GM12801 (cell line): Measurements from ENCODE around the gene NR1D2.

ENCODE experiments used
- CTCF ChIP-seq: IDR thresholded peaks from one replicate; pipeline ENCODE4 v1.5.1; 2011; ENCODE audit warnings: control low read depth; ENCODE audit not compliant: insufficient read length; ENCODE audit errors: extremely low read depth

NR1D2 gene

DNA sequence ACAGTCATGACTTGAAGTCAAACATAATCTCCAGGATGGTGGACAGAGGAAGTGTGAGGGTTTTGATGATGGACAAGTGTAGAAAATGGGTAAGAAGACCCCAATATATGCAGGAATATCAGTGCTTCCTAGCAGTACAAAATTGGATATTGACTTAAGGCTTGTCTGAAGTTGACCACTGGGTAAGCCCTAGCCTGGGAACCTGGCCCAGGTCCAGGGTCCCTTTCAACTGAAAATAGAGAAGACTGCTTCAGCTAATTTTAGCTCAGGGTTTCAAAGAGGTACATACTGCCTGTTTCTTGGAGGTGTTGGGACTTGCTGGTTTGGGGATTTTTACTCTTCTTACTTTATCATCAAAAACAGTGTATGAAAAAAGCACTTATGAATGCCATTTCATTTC is 4.7 kb downstream of the NR1D2 start:
- no peak for TF ChIP-seq CTCF

- no peak for TF ChIP-seq CTCF
Measured at GRCh38 chr3:23950293-23950692, 5.2 kb downstream of the NR1D2 start.

DNA sequence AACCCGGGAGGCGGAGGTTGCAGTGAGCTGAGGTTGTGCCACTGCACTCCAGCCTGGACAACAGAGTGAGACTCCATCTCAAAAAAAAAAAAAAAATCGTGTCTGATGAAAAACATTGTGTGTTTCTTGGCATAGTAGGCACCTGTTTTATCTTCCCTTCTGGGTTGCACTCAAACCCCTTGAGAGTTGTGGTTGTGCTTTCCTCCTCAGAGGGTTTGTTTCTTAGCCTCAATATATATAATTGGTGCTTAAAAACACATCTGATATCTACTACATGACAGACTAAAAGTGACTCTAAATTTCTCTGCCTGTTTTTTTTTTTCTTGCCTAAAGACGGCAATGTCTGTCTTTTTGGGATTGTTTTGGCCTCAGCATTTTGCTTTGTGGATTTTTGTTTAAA is 7.6 kb downstream of the NR1D2 start:
- TF ChIP-seq CTCF: no peak

DNA sequence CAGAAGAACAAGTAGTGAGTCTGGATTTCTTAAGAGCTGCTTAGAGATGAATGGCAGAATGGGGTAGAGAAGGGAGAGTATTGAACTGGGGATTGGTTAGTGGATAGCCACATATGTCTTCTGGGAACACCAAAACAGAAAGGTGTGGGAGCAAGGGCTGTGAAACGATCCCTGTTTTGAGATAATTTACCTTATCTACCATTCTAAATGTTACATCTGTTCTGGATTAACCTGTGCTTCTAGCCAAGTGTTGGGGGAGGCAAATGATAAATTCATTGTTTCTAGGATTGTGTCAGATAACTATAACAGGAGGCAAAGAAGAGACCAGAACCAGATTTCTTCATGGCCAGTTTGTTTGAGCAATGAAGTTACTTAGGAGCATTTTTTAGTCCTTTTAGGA is 8.4 kb downstream of the NR1D2 start:
- no peak for TF ChIP-seq CTCF

GRCh38 chr3:23954144-23954543 is 9.1 kb downstream of the NR1D2 start:
- TF ChIP-seq CTCF: no peak

- no peak for TF ChIP-seq CTCF
Measured at GRCh38 chr3:23956701-23957100, 11.6 kb downstream of the NR1D2 start.

GRCh38 chr3:23959135-23959900 is 14.2 kb downstream of the NR1D2 start:
- no peak for TF ChIP-seq CTCF
